Liver (tissue), 9 donors: ENCODE measurements around the gene INSIG2. TPM values are rescaled to one million over a fixed set of nuclear protein-coding genes. Genes with fewer than 3 reads are reported as not detected.
A peak's percentile ranks its signal among the peaks of the same experiment; 100 is the strongest.

Source experiments
- DNase-seq: peaks from one replicate; pipeline ENCODE4 v3.0.0-alpha.2; 2017; ENCODE audit warnings: low spot score
- H3K27ac ChIP-seq, 2 donors: one replicate each; pipeline ENCODE4 v1.7.0; 2013; ENCODE audit warnings: inconsistent platforms in 2 of 2, low read length in 2 of 2, control low read depth in 1 of 2, low read depth in 1 of 2, mild to moderate bottlenecking in 1 of 2
- H3K27me3 ChIP-seq, 4 donors: one replicate each; pipeline versions ENCODE4 v1.6.1 to v1.7.0; 2013; ENCODE audit warnings: low read length in 3 of 4, inconsistent platforms in 1 of 4, mild to moderate bottlenecking in 1 of 4, moderate library complexity in 1 of 4; ENCODE audit not compliant: control insufficient read depth in 4 of 4, insufficient read depth in 4 of 4
- H3K36me3 ChIP-seq, 4 donors: one replicate each; pipeline versions ENCODE4 v1.6.1 to v1.7.0; 2013; ENCODE audit warnings: low read length in 3 of 4, mild to moderate bottlenecking in 3 of 4, low read depth in 1 of 4, moderate library complexity in 1 of 4; ENCODE audit not compliant: control insufficient read depth in 4 of 4, insufficient read depth in 3 of 4
- H3K4me1 ChIP-seq, 4 donors: one replicate each; pipeline versions ENCODE4 v1.6.1 to v1.7.0; 2013; ENCODE audit warnings: low read length in 3 of 4, mild to moderate bottlenecking in 3 of 4, moderate library complexity in 1 of 4; ENCODE audit not compliant: control insufficient read depth in 4 of 4, insufficient read depth in 4 of 4
- H3K4me3 ChIP-seq, 3 donors: one replicate each; pipeline versions ENCODE4 v1.6.1 to v1.7.0; 2013; ENCODE audit warnings: low read length in 3 of 3, control low read depth in 1 of 3, low read depth in 1 of 3, mild to moderate bottlenecking in 1 of 3
- H3K9ac ChIP-seq, 2 donors: one replicate each; pipeline ENCODE4 v1.7.0; 2013; ENCODE audit warnings: low read length in 2 of 2, mild to moderate bottlenecking in 2 of 2, moderate library complexity in 2 of 2, control low read depth in 1 of 2, low read depth in 1 of 2
- H3K9me3 ChIP-seq, 4 donors: one replicate each; pipeline versions ENCODE4 v1.6.1 to v1.7.0; 2013; ENCODE audit warnings: low read length in 3 of 4; ENCODE audit not compliant: control insufficient read depth in 4 of 4
- ATF3 ChIP-seq: IDR thresholded peaks from 2 replicates; pipeline ENCODE4 v1.6.1; 2016; ENCODE audit warnings: antibody characterized with exemption
- CTCF ChIP-seq: fragments of 150-350 bp; IDR thresholded peaks from 2 replicates; pipeline ENCODE4 v1.5.1; 2017; ENCODE audit warnings: improper control_type of control experiment, low read depth, low read length; ENCODE audit not compliant: missing input control
- EGR1 ChIP-seq, 2 donors: IDR thresholded peaks; 2 replicates each; pipeline ENCODE4 v1.6.1; 2016 to 2018; ENCODE audit warnings: antibody characterized with exemption in 2 of 2, low read depth in 2 of 2
- FOXA2 ChIP-seq: IDR thresholded peaks from 2 replicates; pipeline ENCODE4 v1.6.1; 2016; ENCODE audit warnings: antibody characterized with exemption
- HNF4G ChIP-seq: IDR thresholded peaks from 2 replicates; pipeline ENCODE4 v1.6.1; 2016; ENCODE audit warnings: antibody characterized with exemption
- JUND ChIP-seq, 2 donors: IDR thresholded peaks; 2 replicates each; pipeline ENCODE4 v1.6.1; 2016; ENCODE audit warnings: antibody characterized with exemption in 2 of 2
- NR2F2 ChIP-seq: IDR thresholded peaks from 2 replicates; pipeline ENCODE4 v1.6.1; 2016; ENCODE audit warnings: antibody characterized with exemption
- RAD21 ChIP-seq, 2 donors: IDR thresholded peaks; 2 replicates each; pipeline ENCODE4 v1.6.1; 2016; ENCODE audit warnings: antibody characterized with exemption in 2 of 2, mild to moderate bottlenecking in 2 of 2
- REST ChIP-seq: IDR thresholded peaks from 2 replicates; pipeline ENCODE4 v1.6.1; 2016; ENCODE audit warnings: antibody characterized with exemption, mild to moderate bottlenecking
- RXRA ChIP-seq, 2 donors: IDR thresholded peaks; 2 replicates each; pipeline ENCODE4 v1.6.1; 2017 to 2018; ENCODE audit warnings: antibody characterized with exemption in 2 of 2, mild to moderate bottlenecking in 1 of 2
- WGBS: extraction: QIAGEN DNeasy Blood & Tissue Kit; methylation state at CpG from one replicate; pipeline ENCODE4 v1.1.7; 2013; 5-methylcytosine and 5-hydroxymethylcytosine counted together
- polyA plus RNA-seq, 2 donors: library from polyadenylated mRNA; stranded (reverse) in 1 of 2; unstranded in 1 of 2; fragments of 200-250 nt in 1 of 2; fragments of >200 nt in 1 of 2; fragmentation: Nextera tagmentation in 1 of 2; extraction: Ambion mirVana in 1 of 2; gene quantifications; one replicate each; pipeline versions ENCODE4 v1.2.1 to v1.2.3, GENCODE V29; 2013 to 2015
- total RNA-seq, 2 donors: library from RNA; depleted of rRNA; stranded (reverse); fragments of >200 nt; gene quantifications; one replicate each; pipeline ENCODE4 v1.2.3, GENCODE V29; 2014
- donor health status: healthy.
- donor health status: healthy.
- donor health status: healthy.
- donor health status: healthy.
- donor health status: healthy.

Gene INSIG2
- total and polyA plus RNA-seq, 4 donors = 11.3 to 18.5 (median 15.6) TPM

- Histone ChIP-seq H3K9me3 (no peaks in the 10 kb centered on the region), H3K9ac (peak overlapping the region; percentile 48 to 64), H3K36me3 (no peaks in the 10 kb centered on the region), H3K4me1 (peaks cover 0 to 8% (median 0%) of the 10 kb centered on the region in 4 donors), H3K4me3 (peak overlapping the region in 1 of 3 donors; percentile 27), H3K27me3 (no peaks in the 10 kb centered on the region), H3K27ac (no peak overlapping the region)
- TF ChIP-seq HNF4G = no peak
- peak; percentile 94 to 95 for TF ChIP-seq RAD21 (IDR thresholded peaks at IDR 0.05)
- TF ChIP-seq CTCF = peak; percentile 69
- no peak for TF ChIP-seq JUND (IDR thresholded peaks at IDR 0.05)
- 7% methylated on average over 4 of the region's 4 CpGs for WGBS
- DNase-seq = no peak
These were observed 41.5 kb upstream of the INSIG2 start for GRCh38 chr2:118046634-118047210.

GRCh38 chr2:118047380-118047826 is 40.9 kb upstream of the INSIG2 start:
- no peaks in the 10 kb centered on the region for H3K9me3 ChIP-seq
- DNase-seq = no peak
- TF ChIP-seq EGR1 (IDR thresholded peaks at IDR 0.05; ENCODE audit: low read depth in 2 of 2) (no peak), JUND (IDR thresholded peaks at IDR 0.05) (peak; percentile 51 to 92), ATF3 (no peak), RAD21 (IDR thresholded peaks at IDR 0.05) (peak in 1 of 2 donors; percentile 12), RXRA (IDR thresholded peaks at IDR 0.05) (no peak)
- H3K27ac ChIP-seq = no peak overlapping the region
- no peaks in the 10 kb centered on the region for H3K36me3 ChIP-seq
- H3K4me1 ChIP-seq = peaks cover 0 to 8% (median 0%) of the 10 kb centered on the region in 4 donors
- H3K4me3 ChIP-seq = peak overlapping the region in 1 of 3 donors; percentile 27
- no peaks in the 10 kb centered on the region for H3K27me3 ChIP-seq
- whole genome bisulfite sequencing = 64% methylated on average over 3 of the region's 3 CpGs
- H3K9ac ChIP-seq = peak overlapping the region; percentile 48 to 64

GRCh38 chr2:118048401-118048800 is 39.9 kb upstream of the INSIG2 start:
- whole genome bisulfite sequencing = 93% methylated on average over 3 of the region's 3 CpGs
- H3K36me3 ChIP-seq = no peaks in the 10 kb centered on the region
- peaks cover 0 to 8% (median 0%) of the 10 kb centered on the region in 4 donors for H3K4me1 ChIP-seq
- no peaks in the 10 kb centered on the region for H3K27me3 ChIP-seq
- no peak overlapping the region for H3K9ac ChIP-seq
- H3K27ac ChIP-seq = no peak overlapping the region
- no peak for DNase-seq
- no peak overlapping the region for H3K4me3 ChIP-seq
- TF ChIP-seq FOXA2 (no peak), ATF3 (no peak), NR2F2 (no peak), REST (no peak), HNF4G (no peak)
- no peaks in the 10 kb centered on the region for H3K9me3 ChIP-seq
